Suprapubic skin (tissue), 4 donors: Measurements from ENCODE around the gene VWA3B. TPM values are rescaled to one million over a fixed set of nuclear protein-coding genes. Genes with fewer than 3 reads are reported as not detected.

Experiments used
- DNase-seq, 2 donors: peaks; one replicate each; pipeline ENCODE4 v3.0.0-alpha.2; 2019; ENCODE audit warnings: low spot score in 2 of 2
- H3K27ac ChIP-seq: fragments of 200-600 bp; sonication (generic); one replicate; pipeline ENCODE4 v1.5.1; 2019
- H3K27me3 ChIP-seq: fragments of 200-600 bp; sonication (generic); one replicate; pipeline ENCODE4 v1.5.1; 2019
- H3K36me3 ChIP-seq: fragments of 200-600 bp; sonication (generic); one replicate; pipeline ENCODE4 v1.5.1; 2019
- H3K4me1 ChIP-seq: fragments of 200-600 bp; sonication (generic); one replicate; pipeline ENCODE4 v1.5.1; 2019
- H3K4me3 ChIP-seq: fragments of 200-600 bp; sonication (generic); one replicate; pipeline ENCODE4 v1.5.1; 2019; ENCODE audit warnings: mild to moderate bottlenecking
- H3K9me3 ChIP-seq: fragments of 200-600 bp; sonication (generic); one replicate; pipeline ENCODE4 v1.5.1; 2019
- CTCF ChIP-seq, 2 donors: fragments of 200-600 bp in 1 of 2; fragments of 450-650 bp in 1 of 2; sonication (generic) in 1 of 2; IDR thresholded peaks; one replicate each; pipeline ENCODE4 v1.5.1; 2016 to 2019; ENCODE audit warnings: antibody characterized with exemption in 2 of 2, mild to moderate bottlenecking in 1 of 2, moderate library complexity in 1 of 2
- EP300 ChIP-seq: sonication (generic); formaldehyde crosslinking; IDR thresholded peaks from one replicate; pipeline ENCODE4 v1.6.1; 2017; ENCODE audit warnings: antibody characterized with exemption
- POLR2A ChIP-seq, 2 donors: fragments of 450-650 bp; IDR thresholded peaks; one replicate each; pipeline ENCODE4 v1.6.1; 2017; ENCODE audit warnings: antibody characterized with exemption in 2 of 2, mild to moderate bottlenecking in 2 of 2, moderate library complexity in 2 of 2
- POLR2AphosphoS5 ChIP-seq, 3 donors: sonication (generic); formaldehyde crosslinking; IDR thresholded peaks; one replicate each; pipeline ENCODE4 v1.6.1; 2017; ENCODE audit warnings: antibody characterized with exemption in 3 of 3
- WGBS: methylation state at CpG from one replicate; pipeline ENCODE4 v1.1.5; 2018; 5-methylcytosine and 5-hydroxymethylcytosine counted together
- total RNA-seq, 4 donors: library from RNA; depleted of rRNA; stranded (reverse); fragments of >200 nt; gene quantifications; one replicate each; pipeline ENCODE4 v1.1.0, GENCODE V29; 2016

VWA3B gene
- total RNA-seq, 4 donors from 2014 or later: not detected

- Histone ChIP-seq H3K4me3 (no peak overlapping the region), H3K36me3 (no peaks in the 10 kb centered on the region), H3K9me3 (no peaks in the 10 kb centered on the region), H3K4me1 (no peaks in the 10 kb centered on the region), H3K27me3 (peaks cover 25% of the 10 kb centered on the region), H3K27ac (no peak overlapping the region)
- DNase-seq: no peak
- no peak for TF ChIP-seq EP300
- TF ChIP-seq POLR2A (IDR thresholded peaks at IDR 0.05): no peak
- 78% methylated on average over 1 of the region's 1 CpG for WGBS
These were observed 195.1 kb downstream of the VWA3B start for GRCh38 chr2:98282109-98282508.

- H3K36me3 ChIP-seq: no peaks in the 10 kb centered on the region
- no peaks in the 10 kb centered on the region for H3K9me3 ChIP-seq
- no peaks in the 10 kb centered on the region for H3K4me1 ChIP-seq
- 72% methylated on average over 5 of the region's 5 CpGs for WGBS
- no peak for DNase-seq
- H3K27ac ChIP-seq: no peak overlapping the region
- TF ChIP-seq CTCF (IDR thresholded peaks at IDR 0.05): no peak
- TF ChIP-seq POLR2AphosphoS5 (IDR thresholded peaks at IDR 0.05): no peak
- no peak for TF ChIP-seq EP300
- no peak for TF ChIP-seq POLR2A (IDR thresholded peaks at IDR 0.05)
- peaks cover 3% of the 10 kb centered on the region for H3K27me3 ChIP-seq
- H3K4me3 ChIP-seq: no peak overlapping the region
These were observed 206.1 kb downstream of the VWA3B start for GRCh38 chr2:98293030-98293429.

- H3K9me3 ChIP-seq: no peaks in the 10 kb centered on the region
- TF ChIP-seq CTCF (IDR thresholded peaks at IDR 0.05): no peak
These were observed 207.1 kb downstream of the VWA3B start for GRCh38 chr2:98293931-98294687.

GRCh38 chr2:98294711-98295110 lies 207.7 kb downstream of the VWA3B start:
- Histone ChIP-seq H3K4me3 (no peak overlapping the region), H3K27ac (no peak overlapping the region), H3K27me3 (peaks cover 3% of the 10 kb centered on the region), H3K36me3 (no peaks in the 10 kb centered on the region), H3K4me1 (no peaks in the 10 kb centered on the region), H3K9me3 (no peaks in the 10 kb centered on the region)
- 75% methylated on average over 6 of the region's 6 CpGs for WGBS
- no peak for DNase-seq
- no peak for TF ChIP-seq POLR2A (IDR thresholded peaks at IDR 0.05)
- TF ChIP-seq EP300: no peak
- no peak for TF ChIP-seq CTCF (IDR thresholded peaks at IDR 0.05)
- no peak for TF ChIP-seq POLR2AphosphoS5 (IDR thresholded peaks at IDR 0.05)

More at GRCh38 chr2:98293931-98294687, 207.1 kb downstream of the VWA3B start:
- no peak overlapping the region for H3K4me3 ChIP-seq
- H3K27ac ChIP-seq: no peak overlapping the region
- no peak for DNase-seq
- WGBS: 85% methylated on average over 12 of the region's 12 CpGs
- H3K36me3 ChIP-seq: no peaks in the 10 kb centered on the region
- no peaks in the 10 kb centered on the region for H3K4me1 ChIP-seq
- H3K27me3 ChIP-seq: peaks cover 3% of the 10 kb centered on the region

GRCh38 chr2:98295275-98295674 lies 208.3 kb downstream of the VWA3B start:
- Histone ChIP-seq H3K27me3 (peaks cover 3% of the 10 kb centered on the region), H3K4me1 (no peaks in the 10 kb centered on the region), H3K9me3 (no peaks in the 10 kb centered on the region), H3K4me3 (no peak overlapping the region), H3K27ac (no peak overlapping the region), H3K36me3 (no peaks in the 10 kb centered on the region)
- DNase-seq: no peak
- WGBS: 79% methylated on average over 5 of the region's 5 CpGs
- TF ChIP-seq POLR2AphosphoS5 (IDR thresholded peaks at IDR 0.05) (no peak), CTCF (IDR thresholded peaks at IDR 0.05) (no peak), EP300 (no peak), POLR2A (IDR thresholded peaks at IDR 0.05) (no peak)
